ENCODE results near the gene PPP2R3A.
A peak's percentile ranks its signal among the peaks of the same experiment; 100 is the strongest.
"Not testable (repeated sequence)": the region's sequence is repeated elsewhere in the genome, so short reads cannot be mapped to it uniquely, and the experiment has no call there.

Gene PPP2R3A

GRCh38 chr3:136142592-136142991 lies 177.1 kb downstream of the PPP2R3A start:
- peak; percentile 75 for DNase-seq (ENCODE audit: low read depth)
- in situ Hi-C loops (cut with HindIII; ENCODE audit: low sequenced_read_pairs), result loop anchor here (5.0 kb wide), 1 partner anchor 50 kb away; no protein-coding TSS in a partner anchor

GRCh38 chr3:136144397-136144796 lies 178.9 kb downstream of the PPP2R3A start:
- DNase-seq (ENCODE audit: low read depth); H3K4me3 ChIP-seq (ENCODE audit: low read depth, low read length): not testable (repeated sequence)
- in situ Hi-C loops (cut with HindIII; ENCODE audit: low sequenced_read_pairs), result loop anchor here (5.0 kb wide), 1 partner anchor 48 kb away; no protein-coding TSS in a partner anchor

More at GRCh38 chr3:136142592-136142991, 177.1 kb downstream of the PPP2R3A start:
- no peak overlapping the region for H3K4me3 ChIP-seq (ENCODE audit: low read depth, low read length)
- no peak for TF ChIP-seq CTCF (IDR thresholded peaks at IDR 0.05; ENCODE audit: low read depth, low read length, missing control alignments)

- TF ChIP-seq CTCF (IDR thresholded peaks at IDR 0.05; ENCODE audit: low read depth, low read length, missing control alignments), result no peak
Measured at GRCh38 chr3:136146981-136147729, 181.6 kb downstream of the PPP2R3A start.

GRCh38 chr3:136149667-136150066 lies 184.1 kb downstream of the PPP2R3A start:
- H3K4me3 ChIP-seq (ENCODE audit: low read depth, low read length), result no peak overlapping the region
- in situ Hi-C loops (cut with HindIII; ENCODE audit: low sequenced_read_pairs), result no loop called here
- TF ChIP-seq CTCF (IDR thresholded peaks at IDR 0.05; ENCODE audit: low read depth, low read length, missing control alignments), result no peak
- DNase-seq (ENCODE audit: low read depth), result no peak

More at GRCh38 chr3:136146981-136147729, 181.6 kb downstream of the PPP2R3A start:
- in situ Hi-C loops (cut with HindIII; ENCODE audit: low sequenced_read_pairs), result no loop called here
- no peak overlapping the region for H3K4me3 ChIP-seq (ENCODE audit: low read depth, low read length)
- no peak for DNase-seq (ENCODE audit: low read depth)

GRCh38 chr3:136151219-136151618 lies 185.7 kb downstream of the PPP2R3A start:
- no peak overlapping the region for H3K4me3 ChIP-seq (ENCODE audit: low read depth, low read length)
- in situ Hi-C loops (cut with HindIII; ENCODE audit: low sequenced_read_pairs), result no loop called here
- no peak for TF ChIP-seq CTCF (IDR thresholded peaks at IDR 0.05; ENCODE audit: low read depth, low read length, missing control alignments)
- no peak for DNase-seq (ENCODE audit: low read depth)

GRCh38 chr3:136152176-136152843 lies 186.8 kb downstream of the PPP2R3A start:
- no peak overlapping the region for H3K4me3 ChIP-seq (ENCODE audit: low read depth, low read length)
- in situ Hi-C loops (cut with HindIII; ENCODE audit: low sequenced_read_pairs), result no loop called here
- no peak for DNase-seq (ENCODE audit: low read depth)
- no peak for TF ChIP-seq CTCF (IDR thresholded peaks at IDR 0.05; ENCODE audit: low read depth, low read length, missing control alignments)

- in situ Hi-C loops (cut with HindIII; ENCODE audit: low sequenced_read_pairs), result no loop called here
- no peak overlapping the region for H3K4me3 ChIP-seq (ENCODE audit: low read depth, low read length)
- TF ChIP-seq CTCF (IDR thresholded peaks at IDR 0.05; ENCODE audit: low read depth, low read length, missing control alignments), result no peak
- DNase-seq (ENCODE audit: low read depth), result no peak
Measured at GRCh38 chr3:136152963-136153362, 187.4 kb downstream of the PPP2R3A start.
